GM19397 (cell line): ENCODE data around the gene COL5A1.

Experiments used
- ATAC-seq: cut with Tn5 transposase; IDR thresholded peaks from one replicate; pipeline ENCODE4 v1.9.1; 2021; ENCODE audit warnings: mild to moderate bottlenecking, moderate library complexity; ENCODE audit not compliant: unreplicated experiment

Gene COL5A1

DNA sequence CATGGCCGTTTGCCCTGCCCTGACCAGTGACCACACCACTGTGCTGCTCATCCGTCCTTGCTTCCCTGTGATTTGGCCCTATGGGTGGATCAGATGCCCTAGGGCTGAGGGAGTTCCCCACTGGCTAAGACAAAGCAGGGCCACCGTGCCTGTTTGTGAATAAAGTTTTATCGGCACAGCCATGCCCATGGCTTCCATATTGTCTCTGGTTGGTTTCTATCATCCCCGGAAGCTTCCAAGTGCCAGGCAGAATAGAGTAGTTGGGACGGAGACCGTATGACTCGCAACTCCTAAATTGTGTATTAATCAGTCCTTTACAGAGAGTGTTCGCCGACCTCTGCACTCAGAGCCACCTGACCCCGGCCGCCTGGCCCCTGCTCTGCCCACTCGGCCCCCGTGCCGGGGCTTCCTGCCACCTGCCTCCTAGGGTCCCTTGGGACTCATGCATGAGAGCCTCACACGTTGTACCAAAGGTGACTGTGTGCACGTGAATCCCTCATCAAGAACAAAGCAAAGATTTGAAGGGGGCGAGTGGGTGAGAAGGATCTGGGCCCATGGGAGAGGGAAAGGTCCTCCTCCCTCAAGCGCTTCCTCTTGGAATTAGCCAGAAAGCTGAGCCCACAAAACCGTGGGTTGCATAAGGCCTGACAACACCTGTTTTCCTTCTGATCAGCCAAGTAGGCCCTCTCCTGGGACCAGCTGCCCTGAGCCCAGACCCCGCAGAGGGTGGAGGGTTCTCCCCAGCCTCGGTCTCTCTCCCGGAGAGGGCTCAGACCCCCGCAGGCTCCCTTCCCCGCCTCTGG is 227.3 kb downstream of the COL5A1 start:
- no peak for ATAC-seq

DNA sequence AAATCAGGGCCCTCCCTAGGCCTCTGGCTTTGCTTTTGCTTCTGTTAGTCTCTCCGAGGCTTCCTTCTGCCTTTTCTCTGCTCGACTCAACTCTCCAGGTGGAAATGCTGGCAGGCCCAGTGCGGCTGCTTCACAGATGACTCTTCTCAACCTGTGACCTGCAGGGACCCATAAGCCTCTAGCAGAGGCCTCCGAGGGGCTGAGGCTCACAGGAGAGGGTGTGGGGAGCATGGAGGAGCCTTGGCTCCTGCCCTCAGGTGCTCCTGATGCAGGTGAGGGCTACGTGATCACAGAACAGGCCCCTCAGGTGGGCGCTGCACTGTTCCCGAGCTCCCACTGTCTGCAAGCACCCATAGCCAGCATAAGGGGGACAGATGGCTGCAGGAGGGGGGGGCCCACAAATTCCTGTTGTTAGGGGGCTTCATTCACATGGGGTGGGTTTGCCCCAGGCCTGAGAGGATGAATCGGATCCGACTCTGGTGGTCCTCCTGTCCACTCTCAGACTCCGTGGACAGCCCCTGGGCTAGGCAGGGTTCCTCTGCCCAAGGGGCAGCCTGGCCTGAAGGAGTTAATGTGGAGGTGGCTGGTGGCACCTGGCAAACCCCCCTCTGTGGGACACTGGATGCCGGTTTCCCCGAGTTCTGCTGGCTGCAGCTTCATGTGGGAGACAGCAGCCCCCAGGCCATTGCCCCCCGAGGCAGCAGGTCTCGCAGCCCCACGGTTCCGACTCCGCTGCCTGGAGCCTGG is 228.1 kb downstream of the COL5A1 start:
- no peak for ATAC-seq

DNA sequence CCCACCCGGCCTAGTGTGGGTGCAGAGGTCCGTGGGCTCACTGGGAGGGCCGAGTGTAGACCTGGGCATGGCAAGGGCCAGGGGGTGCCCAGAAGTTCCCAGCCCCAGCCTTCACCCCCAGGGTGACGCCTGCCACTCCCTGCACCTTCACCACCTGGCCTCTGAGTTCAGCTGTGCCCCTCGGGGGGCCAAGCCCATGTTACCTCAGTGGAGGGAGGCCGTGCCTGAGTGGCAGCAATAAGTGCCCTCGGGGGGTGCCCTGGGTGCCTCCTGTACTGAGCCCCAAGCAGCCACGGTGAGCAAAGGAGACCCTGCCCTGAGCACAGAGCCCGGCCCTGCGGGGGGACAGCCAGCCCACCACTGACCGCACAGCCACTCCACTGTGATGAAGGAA is 228.7 kb downstream of the COL5A1 start:
- ATAC-seq = no peak

DNA sequence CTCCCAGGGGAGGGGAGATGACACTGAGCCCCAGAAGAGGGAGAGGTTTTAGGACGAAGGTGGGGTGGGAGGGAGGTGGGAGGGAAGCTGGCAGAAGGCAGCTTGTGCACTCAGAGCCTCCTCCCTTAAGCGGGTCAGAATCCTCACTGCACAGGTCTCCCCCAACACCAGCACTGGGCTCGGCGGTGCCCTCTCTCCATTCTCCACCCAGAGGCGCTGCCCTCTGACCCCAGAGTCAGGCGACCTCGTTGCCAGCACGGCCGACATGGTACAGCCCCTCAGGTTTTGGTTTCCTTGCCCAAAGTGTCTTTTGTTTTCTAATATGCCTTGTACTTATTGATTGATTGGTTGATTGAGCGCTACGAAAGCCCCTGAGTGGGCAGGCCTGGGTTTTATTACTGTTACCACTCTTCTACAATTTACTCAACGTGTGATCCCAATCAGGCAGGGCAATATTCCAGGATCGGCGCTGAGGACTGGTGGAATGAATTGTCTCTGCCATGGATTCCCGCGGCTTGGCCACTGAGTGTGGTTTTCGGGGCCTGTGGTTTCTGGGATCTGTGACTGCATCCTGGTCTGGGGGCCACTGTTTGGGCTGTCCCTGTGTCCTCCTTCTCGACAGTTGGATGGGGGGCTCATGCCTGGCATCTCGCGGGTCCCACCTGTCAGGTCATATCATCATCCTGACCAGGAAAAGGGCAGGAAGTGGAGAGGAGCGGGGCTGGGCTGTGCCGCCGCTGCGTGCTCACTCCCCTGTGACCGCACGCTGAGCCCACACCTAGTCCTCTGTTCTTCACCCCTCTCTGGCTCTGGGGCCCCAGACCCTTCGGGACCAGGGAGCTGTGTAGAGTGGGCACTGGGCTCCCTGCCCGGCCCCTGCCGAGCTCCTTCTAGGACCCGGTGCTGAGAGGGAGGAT is 229.4 kb downstream of the COL5A1 start:
- no peak for ATAC-seq

DNA sequence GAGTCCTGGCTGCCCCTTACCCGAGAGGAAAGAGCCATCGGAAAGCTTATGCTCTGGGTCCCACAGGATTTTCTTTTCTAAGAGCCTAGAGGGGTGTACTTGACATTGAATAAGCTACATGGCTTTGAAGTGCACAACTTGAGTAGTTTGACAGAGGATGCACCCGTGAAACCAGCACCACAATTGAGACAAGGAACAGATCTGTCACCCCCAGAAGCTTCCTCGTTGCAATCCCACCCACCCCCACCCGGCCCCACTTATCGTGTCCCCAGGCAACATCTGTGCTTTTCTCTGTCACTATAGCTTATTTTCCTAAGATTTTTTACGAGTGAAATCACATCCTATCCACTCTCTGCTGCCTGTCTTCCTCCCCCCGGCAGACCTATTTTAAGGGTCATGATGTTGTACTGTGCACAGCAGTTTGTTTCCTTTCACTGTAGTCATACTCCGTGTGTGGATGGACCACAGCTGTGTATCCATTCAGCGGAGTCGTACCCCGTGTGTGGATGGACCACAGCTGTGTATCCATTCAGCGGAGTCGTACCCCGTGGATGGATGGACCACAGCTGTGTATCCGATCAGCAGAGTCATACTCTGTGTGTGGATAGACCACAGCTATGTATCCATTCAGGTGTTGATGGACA is 230.2 kb downstream of the COL5A1 start:
- ATAC-seq = no peak

DNA sequence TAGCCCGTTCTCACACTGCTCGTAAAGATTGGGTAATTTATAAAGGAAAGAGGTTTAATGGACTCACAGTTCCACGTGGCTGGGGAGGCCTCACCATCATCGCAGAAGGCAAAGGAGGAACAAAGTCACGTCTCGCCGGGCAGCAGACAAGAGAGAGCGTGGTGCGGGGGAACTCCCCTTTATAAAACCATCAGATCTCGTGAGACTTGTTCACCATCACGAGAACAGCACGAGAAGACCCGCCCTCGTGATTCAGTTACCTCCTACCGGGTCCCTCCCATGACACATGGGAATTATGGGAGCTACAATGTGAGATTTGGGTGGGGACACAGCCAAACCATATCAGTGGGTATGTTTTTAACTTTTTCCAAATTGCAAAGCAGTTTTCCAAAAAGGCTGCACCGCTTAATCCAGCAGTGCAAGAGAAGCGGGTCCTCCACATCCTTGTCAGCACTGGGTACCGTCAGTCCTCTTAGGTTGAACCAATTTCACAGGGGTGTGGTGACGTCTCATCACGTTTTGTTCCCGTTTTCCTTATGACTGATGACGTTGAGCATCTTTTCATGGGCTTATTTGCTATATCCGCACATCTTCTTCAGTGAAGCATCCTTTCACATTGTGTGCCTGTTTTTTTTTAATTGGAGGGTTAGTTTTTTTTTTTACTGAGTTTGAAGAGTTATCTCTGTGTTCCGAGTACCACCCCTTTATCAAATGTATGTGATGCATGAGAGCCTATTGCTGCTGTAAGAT is 231.1 kb downstream of the COL5A1 start:
- ATAC-seq = no peak

DNA sequence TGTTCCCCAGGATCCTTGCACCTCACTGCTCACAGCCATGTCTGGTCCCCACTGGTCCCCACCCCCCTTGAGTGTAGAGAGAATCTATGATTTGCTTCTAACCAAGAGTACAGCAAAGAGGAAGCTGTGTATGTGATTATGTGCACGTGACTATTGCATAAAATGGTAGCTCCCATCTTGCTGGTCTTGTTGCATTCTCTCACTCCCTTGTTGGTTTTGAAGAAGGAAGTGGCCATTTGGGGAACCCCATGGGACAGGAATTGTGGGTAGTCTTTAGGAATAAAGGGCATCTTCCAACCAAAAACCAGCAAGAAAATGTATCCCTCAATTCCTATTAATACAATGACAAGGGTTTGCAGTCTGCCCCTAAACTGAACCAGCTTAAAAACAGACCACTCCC is 233.8 kb downstream of the COL5A1 start:
- no peak for ATAC-seq

DNA sequence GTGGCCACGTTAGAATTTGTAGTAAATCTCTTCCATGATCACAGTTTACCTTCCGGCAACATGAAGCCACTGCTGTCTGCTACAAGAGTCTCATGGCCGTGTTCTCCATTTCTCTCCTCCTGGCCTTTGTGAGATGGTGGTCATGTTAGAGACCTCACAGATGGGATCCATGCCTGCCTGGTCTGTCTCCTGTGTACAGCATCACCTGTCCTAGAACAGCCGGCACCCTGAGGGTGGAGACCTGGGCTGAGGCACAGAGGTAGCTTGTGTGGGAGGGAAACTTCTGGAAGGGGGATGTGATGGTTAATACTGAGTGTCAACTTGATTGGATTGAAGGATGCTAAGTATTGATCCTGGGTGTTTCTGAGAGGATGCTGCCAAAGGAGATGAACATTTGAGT is 235.9 kb downstream of the COL5A1 start:
- ATAC-seq = no peak

DNA sequence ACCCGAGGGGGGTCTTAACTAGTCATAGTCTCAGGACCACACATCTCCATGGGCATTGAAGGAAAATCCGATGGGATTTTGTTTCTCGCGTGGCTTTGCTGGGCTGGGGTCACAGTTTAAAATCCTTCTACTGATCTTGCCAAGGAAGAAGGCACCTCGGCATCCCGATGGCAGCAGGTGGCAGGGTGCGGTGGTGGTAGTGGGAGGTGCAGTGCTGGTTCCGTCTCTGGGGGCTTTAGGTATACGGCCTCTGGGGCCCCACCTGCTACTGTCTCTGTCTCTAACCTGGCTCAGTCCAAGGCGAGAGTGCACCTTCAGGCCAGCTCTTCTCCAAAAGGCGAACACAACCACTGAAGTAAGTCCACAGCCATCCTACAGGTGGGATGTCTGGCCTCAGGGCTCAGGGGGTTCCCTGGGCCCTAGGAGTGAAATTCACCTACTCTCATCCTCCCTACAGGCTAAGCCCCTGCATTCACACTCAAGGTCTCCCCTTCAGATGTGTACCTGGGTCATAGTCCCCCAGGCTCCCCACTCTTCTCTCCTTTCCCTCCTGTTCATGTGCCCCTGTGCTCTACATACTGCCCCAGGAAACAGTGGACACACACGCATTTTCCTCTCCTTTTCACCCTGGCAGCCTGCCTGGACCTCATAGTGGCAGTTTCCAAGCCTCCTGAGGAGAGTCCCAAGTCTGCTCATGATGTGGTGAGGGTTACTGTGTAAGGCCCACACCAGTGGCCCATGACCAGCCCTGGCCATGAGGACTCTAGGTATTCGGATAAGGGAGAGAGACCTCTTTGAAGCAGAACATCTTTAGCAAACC is 238.3 kb downstream of the COL5A1 start:
- ATAC-seq = no peak

DNA sequence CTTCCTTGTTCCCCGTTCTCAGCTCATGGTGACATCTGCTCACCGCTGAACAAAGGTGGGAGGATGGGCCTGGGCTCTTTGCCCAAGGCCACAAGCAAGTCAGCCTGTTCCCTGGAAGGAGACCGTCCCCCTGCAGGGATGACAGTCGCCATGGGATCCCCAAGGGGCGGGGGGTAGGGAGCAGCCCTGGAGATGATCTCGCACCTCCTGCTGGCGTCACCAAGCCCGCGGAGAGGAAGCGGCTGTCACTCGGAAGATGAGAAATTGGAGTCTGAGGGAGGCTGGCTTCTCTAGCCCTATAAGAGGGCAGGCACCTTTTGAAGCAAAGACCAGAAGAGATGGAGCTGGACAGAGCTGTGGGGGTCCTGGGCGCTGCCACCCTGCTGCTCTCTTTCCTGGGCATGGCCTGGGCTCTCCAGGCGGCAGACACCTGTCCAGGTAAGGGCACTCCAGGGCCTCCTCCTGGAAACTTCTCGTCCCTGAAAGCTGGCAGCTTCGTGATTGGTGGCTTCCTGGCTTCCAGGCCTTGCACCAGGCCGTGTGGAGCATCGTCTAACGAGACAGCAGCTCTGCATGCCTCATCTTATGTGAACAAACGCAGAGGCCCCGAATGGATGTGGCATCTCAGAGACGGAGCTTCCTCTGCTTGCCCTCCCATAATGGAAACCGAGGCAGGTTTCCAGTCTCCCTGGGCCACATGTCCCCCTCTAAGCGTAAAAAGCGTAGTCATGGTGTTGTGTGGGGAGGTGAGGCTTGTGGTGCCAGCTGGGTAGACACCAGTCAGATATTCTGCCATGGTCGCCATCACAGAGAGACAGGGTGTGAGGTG is 239.1 kb downstream of the COL5A1 start, which contains the start of gene FCN2:
Gene FCN2 (plus strand): TSS at position 327 of the 829 bp plus-strand sequence. CDS start 12 bp downstream, at position 339.
- ATAC-seq = no peak

DNA sequence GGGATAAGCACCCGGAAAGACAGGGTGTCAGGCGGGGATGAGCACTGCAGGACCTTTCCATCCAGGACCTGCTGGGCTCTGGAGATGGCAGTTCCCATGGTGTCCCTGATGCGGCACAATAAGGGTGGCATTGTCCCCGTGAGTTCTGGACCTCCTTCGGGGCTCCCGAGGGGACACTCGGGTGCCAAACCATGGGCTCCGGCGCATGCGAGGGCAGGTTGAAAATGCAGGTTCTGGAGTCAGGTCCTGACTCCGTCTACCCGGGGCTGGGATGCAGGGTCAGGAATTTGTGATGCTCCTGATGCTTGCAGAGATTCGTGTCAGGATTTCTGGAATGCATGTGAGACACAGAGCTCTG is 239.7 kb downstream of the COL5A1 start:
- no peak for ATAC-seq

DNA sequence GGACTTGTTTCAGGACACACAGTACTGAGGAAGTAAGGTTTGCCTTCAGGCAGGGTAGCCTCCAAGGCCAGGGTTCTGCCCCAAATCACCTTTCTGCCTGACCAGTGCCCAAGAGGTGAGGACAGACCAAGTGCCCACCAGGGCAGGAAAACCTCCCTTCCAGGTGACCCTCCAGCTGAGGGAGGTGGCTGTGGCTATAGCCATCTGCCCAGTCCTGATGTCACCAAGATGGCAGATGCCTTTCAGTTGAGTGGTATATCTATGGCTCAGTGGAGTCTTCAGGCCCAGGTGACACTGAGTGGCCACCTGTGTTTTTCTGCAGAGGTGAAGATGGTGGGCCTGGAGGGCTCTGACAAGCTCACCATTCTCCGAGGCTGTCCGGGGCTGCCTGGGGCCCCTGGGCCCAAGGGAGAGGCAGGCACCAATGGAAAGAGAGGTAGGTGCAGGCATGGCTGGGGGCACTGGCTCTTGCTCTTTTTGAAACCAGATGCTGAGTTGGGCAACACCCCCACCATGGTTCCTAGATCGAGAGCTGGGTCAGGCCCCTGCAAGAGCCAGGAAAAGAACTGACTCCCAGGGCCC is 240.7 kb downstream of the COL5A1 start:
- ATAC-seq = no peak

DNA sequence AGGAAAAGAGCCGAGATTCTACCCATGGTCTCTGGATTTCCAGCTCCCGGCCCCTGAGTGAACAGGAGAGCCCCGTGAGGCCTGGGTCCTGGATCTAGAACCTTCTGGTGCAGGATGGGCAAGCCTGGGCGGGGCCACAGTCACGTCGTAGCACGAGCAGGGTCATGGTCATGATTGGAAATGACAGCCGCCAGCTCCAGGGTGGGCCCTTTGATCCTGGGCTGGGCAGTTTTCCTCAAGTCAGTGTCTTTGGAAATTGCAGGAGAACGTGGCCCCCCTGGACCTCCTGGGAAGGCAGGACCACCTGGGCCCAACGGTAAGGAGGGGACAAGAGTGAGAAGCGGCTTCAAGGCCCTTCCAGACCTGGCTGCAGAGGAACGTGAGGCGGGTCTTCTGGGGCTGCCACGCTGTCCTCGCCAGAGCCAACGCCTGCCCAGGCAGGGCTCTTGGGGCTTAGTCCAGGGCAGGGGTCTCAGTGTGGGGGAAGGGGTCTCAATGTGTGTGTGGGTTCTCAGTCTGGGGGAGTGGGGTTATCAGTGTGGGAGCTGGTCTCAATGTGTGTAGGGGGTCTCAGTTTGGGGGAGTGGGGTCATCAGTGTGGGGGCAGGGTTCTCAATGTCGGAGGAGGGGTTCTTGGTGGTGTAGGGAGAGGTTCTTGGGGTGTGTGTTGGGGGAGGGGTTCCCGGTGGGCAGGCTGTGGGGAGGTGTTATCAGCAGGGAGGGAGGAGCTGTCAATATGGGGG is 241.6 kb downstream of the COL5A1 start:
- no peak for ATAC-seq

DNA sequence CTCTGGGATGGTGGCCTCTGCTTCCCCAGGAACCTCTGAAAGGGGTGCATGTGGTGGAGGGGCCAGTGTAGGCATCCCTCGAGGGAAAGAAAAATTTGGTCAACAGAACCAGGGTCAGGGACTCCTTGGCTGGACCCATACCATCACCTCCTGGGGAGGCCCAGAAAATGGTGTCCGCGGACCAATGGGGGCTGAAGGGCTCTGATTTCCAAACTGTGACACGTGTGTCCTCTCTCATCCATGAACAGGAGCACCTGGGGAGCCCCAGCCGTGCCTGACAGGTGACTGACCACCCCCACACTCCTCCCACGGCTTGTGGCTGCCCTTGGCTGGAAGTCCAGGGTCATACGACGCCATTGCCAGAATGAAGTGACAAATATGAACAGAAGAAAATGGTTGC is 242.9 kb downstream of the COL5A1 start:
- no peak for ATAC-seq

DNA sequence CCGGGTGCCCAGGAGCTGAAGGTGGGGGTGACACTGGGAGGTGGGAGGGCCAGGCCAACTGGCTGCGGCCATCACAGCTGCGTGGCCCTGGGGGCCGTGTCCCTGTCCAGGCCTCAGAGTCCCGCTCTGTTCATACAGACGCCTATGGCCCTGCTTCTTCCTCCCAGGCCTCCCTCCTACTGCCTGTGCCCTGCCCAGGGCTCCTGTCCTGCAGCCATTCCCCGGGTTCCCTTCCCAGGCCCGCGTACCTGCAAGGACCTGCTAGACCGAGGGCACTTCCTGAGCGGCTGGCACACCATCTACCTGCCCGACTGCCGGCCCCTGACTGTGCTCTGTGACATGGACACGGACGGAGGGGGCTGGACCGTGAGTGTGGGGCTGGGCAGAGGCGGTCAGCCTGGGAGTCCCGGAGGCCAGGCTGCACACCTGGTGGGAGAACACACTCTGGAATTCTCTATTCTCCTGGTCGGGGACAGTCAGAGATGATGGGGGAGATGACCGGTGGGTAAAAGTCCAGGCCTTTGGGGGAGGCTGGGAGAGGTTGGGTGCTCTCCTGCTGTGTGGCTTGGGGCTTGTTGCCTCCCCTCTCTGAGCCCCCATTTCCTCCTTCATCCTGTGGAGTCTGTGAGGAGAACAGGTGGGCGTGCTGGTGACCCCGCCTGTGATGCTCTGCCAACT is 243.5 kb downstream of the COL5A1 start:
- no peak for ATAC-seq

DNA sequence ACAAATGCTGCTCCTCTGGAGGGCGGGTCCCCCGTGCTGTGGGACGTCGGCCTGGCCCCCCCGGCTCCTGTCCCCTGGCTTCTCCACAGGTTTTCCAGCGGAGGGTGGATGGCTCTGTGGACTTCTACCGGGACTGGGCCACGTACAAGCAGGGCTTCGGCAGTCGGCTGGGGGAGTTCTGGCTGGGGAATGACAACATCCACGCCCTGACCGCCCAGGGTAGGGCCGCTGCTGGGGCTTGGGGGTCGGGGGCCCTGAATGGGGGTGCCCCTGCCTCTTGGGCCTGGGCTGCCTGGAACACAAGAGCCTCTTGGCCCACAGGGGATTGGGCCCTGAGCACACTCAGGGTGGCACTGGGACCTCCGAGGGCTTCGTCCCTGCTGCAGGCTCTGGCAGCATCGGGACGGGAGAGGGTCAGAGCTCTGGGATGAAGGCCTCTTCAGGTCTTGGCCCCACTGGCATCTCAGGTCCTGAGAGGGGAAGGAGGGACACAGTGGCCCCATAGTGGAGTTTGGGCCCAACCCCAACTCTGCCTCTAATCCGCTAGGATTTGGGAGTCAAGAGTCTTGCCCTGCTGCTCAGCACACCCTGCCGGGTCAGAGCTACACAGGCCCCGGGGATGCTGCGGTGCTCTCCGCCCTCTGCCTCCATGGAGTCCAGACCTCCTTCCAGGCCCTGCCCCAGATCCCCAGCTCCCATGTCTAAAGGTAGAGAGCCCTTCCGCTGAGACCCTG is 244.2 kb downstream of the COL5A1 start:
- no peak for ATAC-seq
